K562 (cell line): ENCODE results near the gene KLHL22. TPM values are rescaled to one million over a fixed set of nuclear protein-coding genes. Genes with fewer than 3 reads are reported as not detected.

ENCODE experiments used
- BHLHE40 ChIP-seq: IDR thresholded peaks from 2 replicates; pipeline ENCODE4 v1.6.1; 2011; ENCODE audit warnings: low read length, improper control_type of control experiment
- GABPB1 ChIP-seq: sonication (generic); formaldehyde crosslinking; IDR thresholded peaks from 2 replicates; pipeline ENCODE4 v1.8.0; 2022; ENCODE audit warnings: mild to moderate bottlenecking, missing genetic modification reagents
- KLF1 ChIP-seq: fragments of 450-650 bp; IDR thresholded peaks from 2 replicates; pipeline ENCODE4 v1.6.1; 2016; ENCODE audit warnings: missing genetic modification characterization, missing compliant biosample characterization
- KLF6 ChIP-seq: fragments of 250-450 bp; sonication (Bioruptor Pico); IDR thresholded peaks from 2 replicates; pipeline ENCODE4 v1.4.0; 2020; ENCODE audit warnings: mild to moderate bottlenecking, moderate library complexity, borderline replicate concordance
- NELFE ChIP-seq: IDR thresholded peaks from 2 replicates; pipeline ENCODE4 v1.6.1; 2011; ENCODE audit warnings: mild to moderate bottlenecking; ENCODE audit not compliant: insufficient read depth, insufficient read length
- PCBP1 ChIP-seq: fragments of 200-400 bp; formaldehyde crosslinking; IDR thresholded peaks from 2 replicates; pipeline ENCODE4 v1.6.1; 2018; ENCODE audit warnings: mild to moderate bottlenecking, low read depth, low read length; ENCODE audit not compliant: poor library complexity, severe bottlenecking
- PHF21A ChIP-seq: fragments of 450-650 bp; IDR thresholded peaks from 2 replicates; pipeline ENCODE4 v1.6.1; 2017; ENCODE audit warnings: low read depth, borderline replicate concordance
- PHF8 ChIP-seq: fragments of 200-600 bp; sonication (generic); IDR thresholded peaks from 2 replicates; pipeline ENCODE4 v1.6.1; 2012; ENCODE audit warnings: mixed run types, mild to moderate bottlenecking, inconsistent platforms, low read length, moderate library complexity, borderline replicate concordance
- POU5F1 ChIP-seq: fragments of 150-350 bp; IDR thresholded peaks from 2 replicates; pipeline ENCODE4 v1.6.1; 2014; ENCODE audit warnings: borderline replicate concordance, low read length, low read depth, mild to moderate bottlenecking; ENCODE audit not compliant: partially characterized antibody
- PRPF4 ChIP-seq: fragments of 200-400 bp; formaldehyde crosslinking; IDR thresholded peaks from one replicate; pipeline ENCODE4 v1.6.1; 2017; ENCODE audit warnings: low read length, low read depth, mild to moderate bottlenecking; ENCODE audit not compliant: insufficient read depth, poor library complexity, severe bottlenecking
- RFX7 ChIP-seq: fragments of 250-450 bp; sonication (Bioruptor Pico); IDR thresholded peaks from 2 replicates; pipeline ENCODE4 v1.5.1; 2021; ENCODE audit warnings: mild to moderate bottlenecking
- SMAD2 ChIP-seq: fragments of 150-350 bp; IDR thresholded peaks from 2 replicates; pipeline ENCODE4 v1.6.1; 2014; ENCODE audit warnings: low read depth, mild to moderate bottlenecking, low read length
- WHSC1 ChIP-seq: IDR thresholded peaks from one replicate; pipeline ENCODE4 v1.6.1; 2012; ENCODE audit warnings: low read length, control low read depth, inconsistent platforms
- ZC3H11A ChIP-seq: IDR thresholded peaks from 2 replicates; pipeline ENCODE4 v1.6.1; 2012; ENCODE audit warnings: low read depth, low read length, improper control_type of control experiment
- ZNF217 ChIP-seq: sonication (generic); formaldehyde crosslinking; IDR thresholded peaks from 2 replicates; pipeline ENCODE4 v1.8.0; 2022; ENCODE audit warnings: mild to moderate bottlenecking, missing genetic modification reagents
- ZNF589 ChIP-seq: fragments of 200-800 bp; sonication (Bioruptor generic); IDR thresholded peaks from 2 replicates; pipeline ENCODE4 v1.6.1; 2016; ENCODE audit warnings: low read depth, missing genetic modification characterization, missing compliant biosample characterization
- polyA plus RNA-seq, 8 experiments: library from polyadenylated mRNA; depleted of rRNA in 4 of 8; stranded (reverse) in 5 of 8; unstranded in 3 of 8; fragments of >200 nt; fragmentation: Nextera tagmentation in 2 of 8; fragmentation: Illumina TruSeq in 1 of 8; extraction: Ambion mirVana in 2 of 8; extraction: Trizol in 1 of 8; gene quantifications; 2 replicates each; pipeline versions ENCODE4 v1.2.1 to v1.2.3, GENCODE V29; 2011 to 2014; ENCODE audit warnings: inconsistent platforms in 1 of 8, missing spikeins in 1 of 8
- total RNA-seq, 7 experiments: library from RNA; depleted of rRNA in 6 of 7; stranded (reverse); fragments of >200 nt in 6 of 7; fragmentation: Illumina TruSeq in 2 of 7; extraction: Trizol in 2 of 7; gene quantifications; 2 replicates each; pipeline versions ENCODE4 v1.2.1 to v1.2.3, GENCODE V29; 2011 to 2021; ENCODE audit warnings: low replicate concordance in 1 of 7
- TF ChIP-seq, protein P1 (sequence below): sonication (generic); formaldehyde crosslinking; IDR thresholded peaks from 2 replicates; pipeline ENCODE4 v1.8.1; 2023; ENCODE audit warnings: mild to moderate bottlenecking, missing genetic modification reagents
- TF ChIP-seq, protein P2 (sequence below): fragments of 250-450 bp; sonication (Bioruptor Pico); IDR thresholded peaks from 2 replicates; pipeline ENCODE4 v1.4.0; 2020; ENCODE audit warnings: mild to moderate bottlenecking, moderate library complexity
- TF ChIP-seq, protein P3 (sequence below): fragments of 250-450 bp; sonication (Bioruptor Pico); IDR thresholded peaks from 2 replicates; pipeline ENCODE4 v1.9.0; 2021; ENCODE audit warnings: mild to moderate bottlenecking, inconsistent platforms
- TF ChIP-seq, protein P4 (sequence below): sonication (generic); formaldehyde crosslinking; IDR thresholded peaks from 2 replicates; pipeline ENCODE4 v1.8.0; 2022; ENCODE audit warnings: mild to moderate bottlenecking, low read depth, missing genetic modification reagents

The KLHL22 gene
- total and polyA plus RNA-seq, 9 of the 15 experiments (the other 6 are each of a cell fraction or from before 2014, with no cell fraction given), result 1.3 to 25.6 (median 15.2) TPM

DNA sequence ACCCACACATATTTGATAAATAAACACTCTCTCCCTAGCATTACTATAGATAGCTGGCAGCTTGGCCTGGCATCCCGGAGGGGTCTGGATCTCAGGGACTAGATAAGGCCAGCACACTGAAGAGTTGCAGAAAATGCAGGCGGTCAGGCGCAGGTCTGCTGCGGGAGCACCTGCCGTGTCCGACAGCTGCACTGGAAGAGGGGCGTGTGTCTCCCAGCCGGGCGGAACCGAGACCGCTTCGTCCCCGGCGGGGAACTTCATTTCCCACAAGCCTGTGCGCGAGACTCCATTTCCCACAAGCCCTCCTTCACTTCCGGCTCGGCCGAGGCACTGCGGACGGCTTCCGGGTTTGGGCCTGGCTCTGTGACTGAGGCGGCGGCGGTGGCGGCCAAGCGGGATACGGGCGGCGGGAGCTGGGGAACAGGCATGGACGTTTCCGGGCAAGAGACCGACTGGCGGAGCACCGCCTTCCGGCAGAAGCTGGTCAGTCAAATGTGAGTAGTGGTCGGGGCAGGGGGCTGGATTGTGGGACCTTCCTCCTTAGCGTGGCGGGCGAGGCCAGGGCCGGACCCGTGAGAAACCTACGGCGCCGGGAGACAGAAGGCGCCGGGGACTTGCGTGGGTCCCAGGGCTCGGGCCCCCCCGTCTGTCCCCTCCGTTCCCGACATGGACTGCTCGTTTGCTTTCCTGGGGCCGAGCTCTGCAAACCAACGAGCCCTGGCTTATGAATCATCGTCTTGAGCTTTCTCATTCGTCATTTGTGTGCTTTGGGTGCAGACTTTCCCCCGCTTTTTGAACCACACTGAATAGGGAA, 11.9 kb upstream of the KLHL22 start, which contains the start of gene MED15 (continued):
- 0 out of 2 replicates have a peak, but pooled peaks have one; percentile 67 for TF ChIP-seq RFX7 (CRISPR knock-in tag)
- TF ChIP-seq, protein P1, sequence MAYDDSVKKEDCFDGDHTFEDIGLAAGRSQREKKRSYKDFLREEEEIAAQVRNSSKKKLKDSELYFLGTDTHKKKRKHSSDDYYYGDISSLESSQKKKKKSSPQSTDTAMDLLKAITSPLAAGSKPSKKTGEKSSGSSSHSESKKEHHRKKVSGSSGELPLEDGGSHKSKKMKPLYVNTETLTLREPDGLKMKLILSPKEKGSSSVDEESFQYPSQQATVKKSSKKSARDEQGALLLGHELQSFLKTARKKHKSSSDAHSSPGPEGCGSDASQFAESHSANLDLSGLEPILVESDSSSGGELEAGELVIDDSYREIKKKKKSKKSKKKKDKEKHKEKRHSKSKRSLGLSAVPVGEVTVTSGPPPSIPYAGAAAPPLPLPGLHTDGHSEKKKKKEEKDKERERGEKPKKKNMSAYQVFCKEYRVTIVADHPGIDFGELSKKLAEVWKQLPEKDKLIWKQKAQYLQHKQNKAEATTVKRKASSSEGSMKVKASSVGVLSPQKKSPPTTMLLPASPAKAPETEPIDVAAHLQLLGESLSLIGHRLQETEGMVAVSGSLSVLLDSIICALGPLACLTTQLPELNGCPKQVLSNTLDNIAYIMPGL, result peak; percentile 97
- TF ChIP-seq, protein P2, sequence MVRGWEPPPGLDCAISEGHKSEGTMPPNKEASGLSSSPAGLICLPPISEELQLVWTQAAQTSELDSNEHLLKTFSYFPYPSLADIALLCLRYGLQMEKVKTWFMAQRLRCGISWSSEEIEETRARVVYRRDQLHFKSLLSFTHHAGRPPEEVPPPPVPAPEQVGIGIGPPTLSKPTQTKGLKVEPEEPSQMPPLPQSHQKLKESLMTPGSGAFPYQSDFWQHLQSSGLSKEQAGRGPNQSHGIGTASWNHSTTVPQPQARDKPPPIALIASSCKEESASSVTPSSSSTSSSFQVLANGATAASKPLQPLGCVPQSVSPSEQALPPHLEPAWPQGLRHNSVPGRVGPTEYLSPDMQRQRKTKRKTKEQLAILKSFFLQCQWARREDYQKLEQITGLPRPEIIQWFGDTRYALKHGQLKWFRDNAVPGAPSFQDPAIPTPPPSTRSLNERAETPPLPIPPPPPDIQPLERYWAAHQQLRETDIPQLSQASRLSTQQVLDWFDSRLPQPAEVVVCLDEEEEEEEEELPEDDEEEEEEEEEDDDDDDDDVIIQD, result no peak
- peak; percentile 93 for TF ChIP-seq PRPF4
- TF ChIP-seq POU5F1, result peak; percentile 100
- TF ChIP-seq, protein P3, sequence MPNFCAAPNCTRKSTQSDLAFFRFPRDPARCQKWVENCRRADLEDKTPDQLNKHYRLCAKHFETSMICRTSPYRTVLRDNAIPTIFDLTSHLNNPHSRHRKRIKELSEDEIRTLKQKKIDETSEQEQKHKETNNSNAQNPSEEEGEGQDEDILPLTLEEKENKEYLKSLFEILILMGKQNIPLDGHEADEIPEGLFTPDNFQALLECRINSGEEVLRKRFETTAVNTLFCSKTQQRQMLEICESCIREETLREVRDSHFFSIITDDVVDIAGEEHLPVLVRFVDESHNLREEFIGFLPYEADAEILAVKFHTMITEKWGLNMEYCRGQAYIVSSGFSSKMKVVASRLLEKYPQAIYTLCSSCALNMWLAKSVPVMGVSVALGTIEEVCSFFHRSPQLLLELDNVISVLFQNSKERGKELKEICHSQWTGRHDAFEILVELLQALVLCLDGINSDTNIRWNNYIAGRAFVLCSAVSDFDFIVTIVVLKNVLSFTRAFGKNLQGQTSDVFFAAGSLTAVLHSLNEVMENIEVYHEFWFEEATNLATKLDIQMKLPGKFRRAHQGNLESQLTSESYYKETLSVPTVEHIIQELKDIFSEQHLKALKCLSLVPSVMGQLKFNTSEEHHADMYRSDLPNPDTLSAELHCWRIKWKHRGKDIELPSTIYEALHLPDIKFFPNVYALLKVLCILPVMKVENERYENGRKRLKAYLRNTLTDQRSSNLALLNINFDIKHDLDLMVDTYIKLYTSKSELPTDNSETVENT (CRISPR knock-in tag), result peak; percentile 98
- TF ChIP-seq ZC3H11A, result peak; percentile 97
- peak; percentile 100 for TF ChIP-seq PCBP1
- no peak for TF ChIP-seq ZNF589 (CRISPR knock-in tag)
- TF ChIP-seq PHF21A, result no peak
- TF ChIP-seq BHLHE40, result peak; percentile 89
- TF ChIP-seq WHSC1, result peak; percentile 36
- peak; percentile 97 for TF ChIP-seq KLF1 (tag)
- peak; percentile 97 for TF ChIP-seq ZNF217 (CRISPR knock-in tag)
- peak; percentile 98 for TF ChIP-seq SMAD2
- TF ChIP-seq, protein P4, sequence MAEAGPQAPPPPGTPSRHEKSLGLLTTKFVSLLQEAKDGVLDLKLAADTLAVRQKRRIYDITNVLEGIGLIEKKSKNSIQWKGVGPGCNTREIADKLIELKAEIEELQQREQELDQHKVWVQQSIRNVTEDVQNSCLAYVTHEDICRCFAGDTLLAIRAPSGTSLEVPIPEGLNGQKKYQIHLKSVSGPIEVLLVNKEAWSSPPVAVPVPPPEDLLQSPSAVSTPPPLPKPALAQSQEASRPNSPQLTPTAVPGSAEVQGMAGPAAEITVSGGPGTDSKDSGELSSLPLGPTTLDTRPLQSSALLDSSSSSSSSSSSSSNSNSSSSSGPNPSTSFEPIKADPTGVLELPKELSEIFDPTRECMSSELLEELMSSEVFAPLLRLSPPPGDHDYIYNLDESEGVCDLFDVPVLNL (CRISPR knock-in tag), result peak; percentile 89
- TF ChIP-seq GABPB1 (CRISPR knock-in tag), result no peak
- TF ChIP-seq KLF6 (CRISPR knock-in tag), result no peak
- TF ChIP-seq PHF8, result peak; percentile 100
- no peak for TF ChIP-seq NELFE
